PC-3 (cell line): ENCODE results near the gene PHF24. TPM values are rescaled to one million over a fixed set of nuclear protein-coding genes. Genes with fewer than 3 reads are reported as not detected.

Experiments
- ATAC-seq: fragments of 200-7000 bp; cut with Tn5 transposase; 2 replicates; pipeline ENCODE4 v1.9.1; 2020; ENCODE audit warnings: mild to moderate bottlenecking, moderate library complexity
- BruUV-seq: library from RNA; stranded (reverse); fragments of 400-500 nt; replicated peaks from 2 replicates; lab custom pipeline; 2021; lab: Mats Ljungman, UMichigan
- CTCF ChIA-PET: fragments of 300-600 bp; sonication (Branson Sonifier 250); formaldehyde crosslinking; loops from one replicate; lab custom pipeline; 2022; ENCODE audit warnings: antibody characterized with exemption; lab: Charles Lee
- POLR2A ChIA-PET: fragments of 300-600 bp; sonication (Branson Sonifier 250); formaldehyde crosslinking; loops from one replicate; lab custom pipeline; 2022; ENCODE audit warnings: antibody characterized with exemption; ENCODE audit not compliant: unreplicated experiment; lab: Charles Lee
- DNase-seq: peaks from one replicate; pipeline ENCODE4 v3.0.0-alpha.2; 2015
- H2AFZ ChIP-seq: fragments of 300-600 bp; sonication (generic); 2 replicates; pipeline ENCODE4 v1.6.0; 2016; ENCODE audit warnings: antibody characterized with exemption, low read length
- H3F3A ChIP-seq: fragments of 300-600 bp; sonication (generic); one replicate; pipeline ENCODE4 v1.6.0; 2017; ENCODE audit warnings: antibody characterized with exemption, low read length, control low read depth, mild to moderate bottlenecking; ENCODE audit not compliant: unreplicated experiment
- H3K27ac ChIP-seq: fragments of 300-600 bp; sonication (generic); 2 replicates; pipeline ENCODE4 v1.5.1; 2016; ENCODE audit warnings: mild to moderate bottlenecking, low read length
- H3K27me3 ChIP-seq: fragments of 300-600 bp; sonication (generic); 2 replicates; pipeline ENCODE4 v1.6.1; 2016; ENCODE audit warnings: low read length, mixed read lengths
- H3K36me3 ChIP-seq: fragments of 300-600 bp; sonication (generic); 2 replicates; pipeline ENCODE4 v1.6.1; 2016; ENCODE audit warnings: low read depth, mixed run types, low read length, mixed read lengths
- H3K4me1 ChIP-seq: fragments of 300-600 bp; sonication (generic); 2 replicates; pipeline ENCODE4 v1.5.1; 2016; ENCODE audit warnings: low read length; ENCODE audit not compliant: insufficient read depth
- H3K4me2 ChIP-seq: fragments of 300-600 bp; sonication (generic); 2 replicates; pipeline ENCODE4 v1.6.0; 2016; ENCODE audit warnings: low read length
- H3K4me3 ChIP-seq: fragments of 300-600 bp; sonication (generic); 2 replicates; pipeline ENCODE4 v1.5.1; 2016; ENCODE audit warnings: mild to moderate bottlenecking, low read length, mixed read lengths
- H3K79me2 ChIP-seq: fragments of 300-600 bp; sonication (generic); 2 replicates; pipeline ENCODE4 v1.6.1; 2017; ENCODE audit warnings: low read length, mixed read lengths
- H3K9ac ChIP-seq: fragments of 300-600 bp; sonication (generic); 2 replicates; pipeline ENCODE4 v1.6.0; 2016; ENCODE audit warnings: mild to moderate bottlenecking, low read length
- H3K9me2 ChIP-seq: fragments of 300-600 bp; sonication (generic); replicated peaks from 2 replicates; pipeline ENCODE4 v1.6.1; 2016; ENCODE audit warnings: mixed run types, low read length, mixed read lengths
- H3K9me3 ChIP-seq: fragments of 300-600 bp; sonication (generic); 2 replicates; pipeline ENCODE4 v1.6.1; 2016; ENCODE audit warnings: low read length, mixed read lengths
- H4K20me1 ChIP-seq: fragments of 300-600 bp; sonication (generic); 2 replicates; pipeline ENCODE4 v1.6.1; 2016; ENCODE audit warnings: low read length, mixed read lengths
- EZH2 ChIP-seq: fragments of 300-600 bp; sonication (generic); IDR thresholded peaks from one replicate; pipeline ENCODE4 v1.6.1; 2017; ENCODE audit warnings: antibody characterized with exemption, mild to moderate bottlenecking, low read length; ENCODE audit not compliant: unreplicated experiment
- EZH2phosphoT487 ChIP-seq: fragments of 300-600 bp; sonication (generic); IDR thresholded peaks from 2 replicates; pipeline ENCODE4 v1.6.1; 2018; ENCODE audit warnings: mild to moderate bottlenecking, antibody characterized with exemption, low read length, borderline replicate concordance
- intact Hi-C: fragments of 100-400 bp; cut with micrococcal nuclease; formaldehyde crosslinking; loops from 2 replicates; pipeline ENCODE4 v1.9.0; 2023
- total RNA-seq: library from RNA; depleted of rRNA; stranded (reverse); fragments of >200 nt; gene quantifications from 2 replicates; pipeline ENCODE4 v1.2.3, GENCODE V29; 2014
- TF ChIP-seq, protein P1 (sequence below): fragments of 300-600 bp; sonication (generic); conservative IDR thresholded peaks from 2 replicates; pipeline ENCODE4 v1.5.1; 2017; ENCODE audit warnings: antibody characterized with exemption, low read depth, mild to moderate bottlenecking, low read length

The PHF24 gene
- total RNA-seq, 1 experiment from 2014 or later, result not detected

DNA sequence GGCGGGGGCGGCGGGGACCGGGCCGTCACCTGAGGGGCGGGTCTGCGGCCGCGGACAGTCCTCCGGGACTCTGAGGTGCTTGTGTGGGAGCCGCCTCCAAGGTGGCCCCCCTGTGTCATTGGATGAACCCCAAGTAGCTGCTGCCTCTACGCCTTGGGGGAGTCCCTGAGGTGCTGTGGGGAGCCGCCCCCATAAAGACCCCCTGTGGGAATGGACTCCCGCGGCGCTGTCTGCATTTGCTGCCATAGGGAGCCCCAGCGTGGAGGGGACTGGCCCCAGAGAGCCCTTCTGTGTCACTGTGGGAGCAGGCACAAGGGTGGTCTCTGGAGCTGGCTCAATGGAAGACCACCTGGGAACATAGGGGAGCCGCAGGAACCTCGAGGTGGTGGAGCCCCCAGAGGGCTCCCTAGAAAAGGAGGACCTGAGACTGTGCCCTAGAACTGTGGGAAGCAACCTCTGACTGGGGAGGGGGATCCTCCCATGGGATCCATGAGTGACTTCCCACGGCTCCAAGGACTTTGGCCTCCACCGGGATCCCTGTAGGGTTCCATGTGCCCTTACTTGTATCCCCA, 412 bp downstream of the PHF24 start:
- H3K9me2 ChIP-seq, result no peaks in the 10 kb centered on the region
- BruUV-seq, result no TSS peak
- H3K36me3 ChIP-seq, result no peaks in the 10 kb centered on the region
- H2AFZ ChIP-seq, result no peak overlapping the region
- intact Hi-C loops, result no loop called here
- peak overlapping the region; percentile 39; the same call in 1 of the 2 replicates for H3K4me2 ChIP-seq
- H3K27ac ChIP-seq, result no peak overlapping the region
- H3K9ac ChIP-seq, result no peak overlapping the region
- no peaks in the 10 kb centered on the region for H3K9me3 ChIP-seq
- H3F3A ChIP-seq, result no peaks in the 10 kb centered on the region
- no peaks in the 10 kb centered on the region for H4K20me1 ChIP-seq
- DNase-seq (no peak), ATAC-seq (no peak)
- ChIA-PET CTCF (no interaction called here), POLR2A (no interaction called here)
- H3K79me2 ChIP-seq, result no peaks in the 10 kb centered on the region
- peaks cover 57% of the 10 kb centered on the region for H3K27me3 ChIP-seq
- H3K4me1 ChIP-seq, result no peaks in the 10 kb centered on the region
- TF ChIP-seq, protein P1, sequence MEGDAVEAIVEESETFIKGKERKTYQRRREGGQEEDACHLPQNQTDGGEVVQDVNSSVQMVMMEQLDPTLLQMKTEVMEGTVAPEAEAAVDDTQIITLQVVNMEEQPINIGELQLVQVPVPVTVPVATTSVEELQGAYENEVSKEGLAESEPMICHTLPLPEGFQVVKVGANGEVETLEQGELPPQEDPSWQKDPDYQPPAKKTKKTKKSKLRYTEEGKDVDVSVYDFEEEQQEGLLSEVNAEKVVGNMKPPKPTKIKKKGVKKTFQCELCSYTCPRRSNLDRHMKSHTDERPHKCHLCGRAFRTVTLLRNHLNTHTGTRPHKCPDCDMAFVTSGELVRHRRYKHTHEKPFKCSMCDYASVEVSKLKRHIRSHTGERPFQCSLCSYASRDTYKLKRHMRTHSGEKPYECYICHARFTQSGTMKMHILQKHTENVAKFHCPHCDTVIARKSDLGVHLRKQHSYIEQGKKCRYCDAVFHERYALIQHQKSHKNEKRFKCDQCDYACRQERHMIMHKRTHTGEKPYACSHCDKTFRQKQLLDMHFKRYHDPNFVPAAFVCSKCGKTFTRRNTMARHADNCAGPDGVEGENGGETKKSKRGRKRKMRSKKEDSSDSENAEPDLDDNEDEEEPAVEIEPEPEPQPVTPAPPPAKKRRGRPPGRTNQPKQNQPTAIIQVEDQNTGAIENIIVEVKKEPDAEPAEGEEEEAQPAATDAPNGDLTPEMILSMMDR, result no peak
- H3K4me3 ChIP-seq, result no peak overlapping the region

- no peaks in the 10 kb centered on the region for H3K79me2 ChIP-seq
- peaks cover 56% of the 10 kb centered on the region for H3K27me3 ChIP-seq
- H3F3A ChIP-seq, result no peaks in the 10 kb centered on the region
- no TSS peak for BruUV-seq
- H3K9me2 ChIP-seq, result no peaks in the 10 kb centered on the region
- H3K27ac ChIP-seq, result no peak overlapping the region
- H3K36me3 ChIP-seq, result no peaks in the 10 kb centered on the region
- ChIA-PET CTCF (interaction anchor here (0.6 kb wide), 1 partner anchor 225 kb away, joined by 8 read pairs; no protein-coding TSS in a partner anchor), POLR2A (no interaction called here)
- ATAC-seq (no peak), DNase-seq (no peak)
- no peaks in the 10 kb centered on the region for H3K9me3 ChIP-seq
- no peak overlapping the region for H3K4me2 ChIP-seq
- no peaks in the 10 kb centered on the region for H4K20me1 ChIP-seq
- TF ChIP-seq EZH2phosphoT487, result no peak
- TF ChIP-seq, protein P1, result no peak
- TF ChIP-seq EZH2, result no peak
- no peak overlapping the region for H2AFZ ChIP-seq
- H3K9ac ChIP-seq, result no peak overlapping the region
- intact Hi-C loops, result no loop called here
- H3K4me3 ChIP-seq, result no peak overlapping the region
- H3K4me1 ChIP-seq, result no peaks in the 10 kb centered on the region
These were observed 1.4 kb downstream of the PHF24 start for GRCh38 chr9:34959461-34959860.
